ENCODE results near the gene ATP11A.

GRCh38 chr13:112726016-112726767, 36.4 kb downstream of the ATP11A start:
- TF ChIP-seq POLR2A (IDR thresholded peaks at IDR 0.05; ENCODE audit: low read length), result no peak
- no peak for TF ChIP-seq GATA1 (IDR thresholded peaks at IDR 0.05; ENCODE audit: low read depth, low read length)

All from erythroblast (primary cell).